Stimulated activated naive CD8-positive, alpha-beta T cell treated with anti-CD3 and anti-CD28 coated beads, Interleukin-15, Interleukin-2, amounts not matched to agents 100 ng/mL and 50 ng/mL, for 24 hours (primary cell): ENCODE data around the gene DGKE.

ENCODE experiments used
- H3K27ac Mint-ChIP-seq: one replicate; pipeline ENCODE4 v1.8.0; 2021; ENCODE audit warnings: mild to moderate bottlenecking, mixed read lengths
- H3K27me3 Mint-ChIP-seq: one replicate; pipeline ENCODE4 v1.8.0; 2021; ENCODE audit warnings: mixed read lengths
- H3K36me3 Mint-ChIP-seq: one replicate; pipeline ENCODE4 v1.8.0; 2021; ENCODE audit warnings: low read depth, mixed read lengths
- H3K4me1 Mint-ChIP-seq: one replicate; pipeline ENCODE4 v1.8.0; 2021; ENCODE audit warnings: low read depth, mixed read lengths
- H3K4me3 Mint-ChIP-seq: one replicate; pipeline ENCODE4 v1.8.0; 2021; ENCODE audit warnings: mild to moderate bottlenecking, mixed read lengths
- H3K9me3 Mint-ChIP-seq: one replicate; pipeline ENCODE4 v1.8.0; 2021; ENCODE audit warnings: mixed read lengths

Gene DGKE

DNA sequence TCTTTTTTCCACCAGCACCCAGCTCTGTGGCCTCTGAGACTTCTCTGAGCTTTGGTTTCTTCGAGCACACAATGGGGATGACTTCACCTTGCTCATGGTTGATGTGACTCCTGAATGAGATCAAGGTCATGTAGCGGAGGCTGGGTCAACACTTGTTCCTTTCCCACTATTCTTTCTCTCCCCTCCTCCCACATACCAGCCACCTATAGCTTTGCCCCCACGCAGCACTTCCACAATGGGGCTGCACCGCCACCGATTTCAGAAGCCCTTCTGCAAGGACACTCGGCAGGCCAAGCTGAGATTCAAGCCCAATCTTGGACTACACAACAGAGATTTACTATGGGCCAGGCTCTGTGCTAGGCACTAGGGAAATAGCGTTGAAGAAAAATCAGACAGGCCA, 65.5 kb downstream of the DGKE start:
- no peak overlapping the region for H3K27ac Mint-ChIP-seq
- H3K4me1 Mint-ChIP-seq: peaks cover 14% of the 10 kb centered on the region
- H3K9me3 Mint-ChIP-seq: no peaks in the 10 kb centered on the region
- H3K36me3 Mint-ChIP-seq: peaks cover 84% of the 10 kb centered on the region
- H3K4me3 Mint-ChIP-seq: no peak overlapping the region
- H3K27me3 Mint-ChIP-seq: no peaks in the 10 kb centered on the region

DNA sequence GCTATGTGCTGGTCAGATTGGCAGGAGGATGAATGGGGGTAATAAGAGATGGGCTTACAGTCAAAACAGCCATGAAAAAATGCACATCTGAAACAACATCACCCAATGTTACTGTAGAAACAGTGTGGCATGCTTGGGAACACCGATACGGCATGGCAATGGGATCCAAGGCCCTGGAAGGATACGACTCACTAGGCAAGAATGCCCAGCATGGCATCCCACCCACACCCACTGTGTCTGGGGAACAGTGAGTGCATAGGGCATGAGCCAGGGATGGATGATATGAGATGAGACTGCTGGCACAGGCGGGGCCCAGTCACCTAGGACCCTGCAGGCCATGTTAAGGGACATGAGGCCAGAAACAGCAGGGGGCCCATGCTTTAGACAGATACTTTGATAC, 68.4 kb downstream of the DGKE start:
- Mint-ChIP-seq H3K9me3 (no peaks in the 10 kb centered on the region), H3K36me3 (peaks cover 85% of the 10 kb centered on the region), H3K27me3 (no peaks in the 10 kb centered on the region), H3K4me3 (no peak overlapping the region), H3K27ac (no peak overlapping the region), H3K4me1 (peaks cover 12% of the 10 kb centered on the region)

DNA sequence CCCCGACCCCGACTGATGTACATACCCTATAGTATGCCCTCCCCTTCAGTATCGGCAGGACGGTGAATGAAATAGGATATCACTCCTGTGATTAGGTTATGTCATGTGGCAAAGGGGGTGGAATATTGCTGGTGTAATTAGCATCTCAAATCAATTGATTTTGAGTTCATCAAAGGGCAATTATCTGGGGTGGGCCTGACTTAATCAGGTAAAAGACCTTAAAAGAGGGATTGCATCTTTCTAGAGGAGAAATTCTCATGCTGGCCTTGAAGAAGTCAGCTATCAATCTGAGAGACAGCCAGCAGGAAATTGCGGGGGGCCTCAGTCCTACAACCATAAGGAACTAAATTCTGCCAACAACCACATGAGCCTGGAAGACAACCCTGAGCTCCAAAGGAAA, 69.6 kb downstream of the DGKE start:
- peaks cover 15% of the 10 kb centered on the region for H3K4me1 Mint-ChIP-seq
- H3K36me3 Mint-ChIP-seq: peaks cover 85% of the 10 kb centered on the region
- H3K4me3 Mint-ChIP-seq: no peak overlapping the region
- no peaks in the 10 kb centered on the region for H3K27me3 Mint-ChIP-seq
- H3K27ac Mint-ChIP-seq: no peak overlapping the region
- H3K9me3 Mint-ChIP-seq: no peaks in the 10 kb centered on the region

DNA sequence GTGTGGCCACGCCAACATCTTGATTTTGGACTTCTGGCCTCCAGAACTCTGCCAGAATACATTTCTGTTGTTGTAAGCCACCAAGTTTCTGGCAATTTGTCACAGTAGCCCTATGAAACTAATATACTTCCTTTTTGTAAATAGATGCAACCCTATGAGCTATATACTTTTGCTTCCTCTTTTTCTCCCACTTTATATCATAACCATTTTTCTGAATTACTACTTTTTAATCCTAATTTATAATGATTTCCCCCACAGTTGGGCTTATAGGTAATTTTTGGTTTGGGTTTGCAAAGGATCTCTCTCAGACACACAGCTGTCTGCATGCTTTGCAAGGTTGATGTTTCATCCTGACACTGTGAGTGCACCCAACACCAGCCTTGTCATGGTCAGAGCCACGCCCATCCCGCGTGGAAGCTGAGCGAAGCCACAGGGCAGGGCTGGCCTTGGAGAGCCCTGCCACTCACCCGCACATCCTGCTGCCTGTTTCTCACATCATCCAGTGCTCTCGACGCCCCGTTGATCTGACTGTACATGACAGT, 74.1 kb downstream of the DGKE start:
- Mint-ChIP-seq H3K4me3 (peak overlapping the region; percentile 19), H3K9me3 (no peaks in the 10 kb centered on the region), H3K27me3 (no peaks in the 10 kb centered on the region), H3K4me1 (peaks cover 54% of the 10 kb centered on the region), H3K27ac (peak overlapping the region; percentile 69), H3K36me3 (peaks cover 77% of the 10 kb centered on the region)

DNA sequence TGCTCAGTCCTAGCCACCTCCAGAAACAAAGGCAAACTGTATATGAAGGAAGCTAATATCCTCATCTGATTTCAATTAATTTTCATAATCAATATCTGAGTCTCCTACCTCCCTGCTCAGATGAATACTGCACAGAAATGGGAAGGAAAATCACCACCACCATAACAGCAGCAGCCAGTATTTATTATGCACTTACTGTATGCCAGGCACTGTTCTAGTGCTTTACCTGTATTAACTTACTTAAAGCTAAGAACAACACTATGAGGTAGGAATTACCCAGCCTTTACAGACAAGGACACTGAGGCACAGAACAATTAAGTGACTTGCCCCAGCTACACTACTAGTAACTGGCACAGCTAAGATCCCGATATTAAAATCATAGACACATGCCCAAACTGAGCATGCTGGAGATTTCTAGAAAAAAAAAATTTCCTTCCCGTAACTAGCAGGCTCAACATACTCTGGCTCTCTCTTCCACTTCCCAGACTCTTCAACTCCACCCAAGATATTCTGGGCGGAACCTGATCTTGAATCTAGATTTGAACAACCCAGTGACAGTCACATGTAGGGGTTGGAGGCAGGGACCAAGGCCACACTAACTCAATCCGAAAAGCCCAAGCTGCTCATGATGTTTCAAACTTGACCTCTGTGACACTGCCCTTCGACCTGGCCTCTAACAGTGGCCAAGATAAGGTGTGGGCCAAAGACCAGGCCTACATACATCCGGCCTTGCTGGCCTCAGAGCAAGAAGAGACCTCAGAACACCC, 76.0 kb downstream of the DGKE start:
- no peaks in the 10 kb centered on the region for H3K27me3 Mint-ChIP-seq
- peaks cover 57% of the 10 kb centered on the region for H3K4me1 Mint-ChIP-seq
- H3K4me3 Mint-ChIP-seq: peak overlapping the region; percentile 95
- H3K36me3 Mint-ChIP-seq: peaks cover 59% of the 10 kb centered on the region
- H3K9me3 Mint-ChIP-seq: no peaks in the 10 kb centered on the region
- peak overlapping the region; percentile 57 for H3K27ac Mint-ChIP-seq

DNA sequence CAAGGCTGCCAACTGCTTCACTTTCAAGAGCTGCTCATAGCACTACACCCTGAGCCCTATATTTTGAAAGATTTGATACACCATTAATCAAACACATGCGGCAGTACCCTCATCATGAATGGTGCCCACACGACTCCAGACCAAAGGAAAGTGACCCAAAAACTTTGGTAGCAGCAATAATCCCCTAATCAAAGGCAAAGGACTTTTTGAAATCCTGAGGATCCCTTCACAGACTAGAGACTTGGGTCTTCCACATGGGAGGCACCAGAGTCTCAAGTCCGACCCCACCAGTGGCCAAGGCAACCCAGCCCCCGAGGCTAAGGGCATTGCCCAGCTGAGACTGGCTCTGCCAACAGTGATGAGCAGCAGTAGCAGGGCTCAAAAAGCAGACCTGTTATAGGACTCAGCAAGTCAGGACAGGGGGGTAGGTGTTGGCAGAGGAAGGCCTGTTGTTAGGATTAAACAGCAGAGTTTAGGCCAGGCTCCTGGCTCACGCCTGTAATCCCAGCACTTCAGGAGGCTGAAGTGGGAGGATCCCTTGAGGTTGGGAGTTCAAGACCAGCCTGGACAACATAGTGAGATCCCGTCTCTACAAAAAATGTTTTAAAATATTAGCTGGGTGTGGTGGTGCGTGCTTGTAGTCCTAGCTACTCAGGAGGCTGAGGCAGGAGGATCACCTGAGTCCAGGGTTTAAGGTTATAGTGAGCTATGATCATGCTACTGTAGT, 76.7 kb downstream of the DGKE start:
- no peaks in the 10 kb centered on the region for H3K9me3 Mint-ChIP-seq
- no peaks in the 10 kb centered on the region for H3K27me3 Mint-ChIP-seq
- H3K4me1 Mint-ChIP-seq: peaks cover 63% of the 10 kb centered on the region
- peaks cover 56% of the 10 kb centered on the region for H3K36me3 Mint-ChIP-seq
- peak overlapping the region; percentile 95 for H3K4me3 Mint-ChIP-seq
- peak overlapping the region; percentile 57 for H3K27ac Mint-ChIP-seq

DNA sequence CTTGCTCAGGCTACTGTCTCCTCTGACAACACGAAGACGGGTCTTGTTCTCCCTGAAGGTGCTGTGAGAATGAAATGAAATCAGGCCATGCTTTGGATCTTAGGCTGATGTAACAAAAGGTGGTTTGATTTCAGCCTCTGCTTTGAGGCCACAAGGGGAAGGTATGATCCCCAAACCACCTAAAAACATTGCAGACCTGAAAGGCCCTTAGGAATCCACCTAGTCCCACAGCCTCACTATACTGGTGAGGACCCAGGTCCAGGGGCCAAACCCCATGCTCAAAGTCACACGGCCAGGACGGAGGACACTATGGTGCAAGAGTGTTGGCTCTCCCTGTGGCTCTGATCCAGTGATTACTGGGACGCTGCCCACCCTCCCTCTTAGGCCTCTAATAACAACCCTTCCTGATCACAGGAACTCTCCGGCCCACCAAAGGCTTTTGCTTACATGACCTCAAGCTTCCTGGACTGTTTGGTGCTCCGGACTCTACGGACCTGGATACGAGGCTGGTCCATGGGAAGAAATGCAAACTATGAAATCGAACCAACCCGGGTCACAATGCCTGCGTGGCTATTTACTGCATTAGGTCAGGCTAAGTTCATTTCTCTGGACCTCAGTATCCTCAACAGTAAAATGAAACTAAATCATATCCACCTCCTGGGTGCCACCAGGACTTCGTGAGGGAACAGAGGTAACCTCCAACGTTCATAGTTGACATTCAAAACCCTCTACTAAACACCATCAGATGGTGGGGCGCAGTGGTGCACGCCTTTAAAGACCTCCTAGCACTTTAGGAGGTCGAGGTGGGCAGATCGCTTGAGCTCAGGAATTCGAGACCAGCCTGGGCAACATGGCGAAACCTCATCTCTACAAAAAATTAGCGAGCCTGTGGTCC, 78.4 kb downstream of the DGKE start:
- peaks cover 2% of the 10 kb centered on the region for H3K9me3 Mint-ChIP-seq
- H3K36me3 Mint-ChIP-seq: peaks cover 41% of the 10 kb centered on the region
- peak overlapping the region; percentile 95 for H3K4me3 Mint-ChIP-seq
- H3K27me3 Mint-ChIP-seq: no peaks in the 10 kb centered on the region
- H3K4me1 Mint-ChIP-seq: peaks cover 78% of the 10 kb centered on the region
- peak overlapping the region; percentile 87 for H3K27ac Mint-ChIP-seq

DNA sequence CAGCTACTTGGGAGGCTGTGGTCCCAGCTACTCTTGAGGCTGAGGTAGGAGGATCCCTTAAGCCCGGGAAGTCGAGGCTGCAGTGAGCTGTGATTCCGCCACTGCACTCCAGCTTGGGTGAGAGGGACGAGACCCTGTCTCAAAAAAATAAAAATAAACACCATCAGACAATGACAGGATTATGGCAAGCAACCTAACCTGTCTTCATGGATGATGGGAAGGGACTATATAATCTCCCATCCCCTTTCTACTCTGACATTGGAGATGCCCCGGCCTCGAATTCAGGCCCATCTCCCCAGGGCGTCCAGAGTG, 79.0 kb downstream of the DGKE start:
- peak overlapping the region; percentile 87 for H3K27ac Mint-ChIP-seq
- peaks cover 8% of the 10 kb centered on the region for H3K9me3 Mint-ChIP-seq
- H3K4me1 Mint-ChIP-seq: peaks cover 79% of the 10 kb centered on the region
- H3K36me3 Mint-ChIP-seq: peaks cover 35% of the 10 kb centered on the region
- H3K27me3 Mint-ChIP-seq: no peaks in the 10 kb centered on the region
- peak overlapping the region; percentile 95 for H3K4me3 Mint-ChIP-seq

DNA sequence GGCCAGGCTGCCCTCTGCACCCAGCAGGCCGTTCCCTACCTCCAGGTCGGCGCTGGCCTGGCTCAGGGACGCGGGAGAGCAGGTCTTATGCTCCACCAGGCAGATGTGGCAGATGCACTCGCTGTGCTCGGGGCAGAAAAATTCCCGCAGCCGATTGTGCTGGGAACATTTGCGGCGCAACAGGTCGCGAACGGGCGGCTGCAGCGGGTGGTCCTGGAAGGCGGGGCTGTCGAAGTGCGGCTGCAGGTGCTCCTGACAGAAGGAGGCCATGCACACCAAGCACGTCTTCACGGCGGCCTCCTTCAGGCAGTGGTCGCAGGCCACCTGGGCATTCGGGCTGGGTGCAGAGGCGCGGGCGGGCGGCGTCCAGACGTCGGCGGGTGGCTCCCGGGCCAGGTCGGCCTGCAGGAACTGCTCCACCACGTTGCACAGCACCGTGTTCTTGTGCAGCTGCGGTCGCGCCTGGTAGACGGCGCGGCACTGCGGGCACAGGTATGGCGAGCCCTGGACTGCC, 79.5 kb downstream of the DGKE start:
- peaks cover 75% of the 10 kb centered on the region for H3K4me1 Mint-ChIP-seq
- H3K4me3 Mint-ChIP-seq: peak overlapping the region; percentile 95
- no peaks in the 10 kb centered on the region for H3K27me3 Mint-ChIP-seq
- H3K9me3 Mint-ChIP-seq: peaks cover 10% of the 10 kb centered on the region
- peaks cover 30% of the 10 kb centered on the region for H3K36me3 Mint-ChIP-seq
- peak overlapping the region; percentile 87 for H3K27ac Mint-ChIP-seq

DNA sequence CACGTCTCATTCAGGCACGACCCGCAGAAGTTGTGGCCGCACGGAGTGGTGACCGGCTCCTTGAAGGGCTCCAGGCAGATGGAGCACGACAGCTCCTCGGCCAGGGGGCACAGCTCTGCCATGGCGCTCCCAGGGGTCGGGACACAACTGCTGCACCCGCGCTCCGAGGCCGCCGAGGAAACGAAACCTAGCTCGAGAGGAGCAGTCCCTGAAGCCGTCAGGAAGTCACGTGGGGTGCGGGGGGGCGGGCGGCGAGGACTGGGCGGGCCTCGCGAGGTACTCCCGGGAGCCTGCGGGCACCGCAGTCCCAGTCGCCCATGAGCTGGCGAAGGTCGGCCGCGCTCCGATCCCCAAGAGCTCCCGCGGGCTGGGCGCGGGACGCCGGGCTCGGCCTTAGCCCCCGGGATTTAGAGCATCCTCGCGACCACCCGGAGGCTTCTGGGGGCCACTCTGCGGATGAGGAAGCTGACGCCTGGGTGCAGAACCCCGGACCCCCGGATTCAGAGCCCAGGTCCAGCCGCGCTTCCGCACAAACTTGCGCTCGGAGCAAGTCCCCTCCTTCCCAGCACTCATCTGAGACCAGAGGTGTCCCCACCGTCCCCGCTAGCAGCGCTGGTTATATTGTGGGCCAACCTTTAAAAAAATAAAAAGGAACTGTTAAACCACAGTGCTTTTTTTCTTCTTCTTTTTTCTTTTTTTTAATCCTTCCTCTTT, 80.1 kb downstream of the DGKE start, which contains the start of gene TRIM25:
TRIM25 (minus strand) TSS at position 183 of the 714 bp plus-strand sequence; CDS start at position 122, 61 bp downstream.
- no peaks in the 10 kb centered on the region for H3K27me3 Mint-ChIP-seq
- peaks cover 75% of the 10 kb centered on the region for H3K4me1 Mint-ChIP-seq
- peak within 1 kb of the TSS; percentile 95 for H3K4me3 Mint-ChIP-seq
- H3K27ac Mint-ChIP-seq: peak within 1 kb of the TSS; percentile 96
- H3K9me3 Mint-ChIP-seq: peaks cover 14% of the 10 kb centered on the region
- H3K36me3 Mint-ChIP-seq: peaks cover 28% of the 10 kb centered on the region

DNA sequence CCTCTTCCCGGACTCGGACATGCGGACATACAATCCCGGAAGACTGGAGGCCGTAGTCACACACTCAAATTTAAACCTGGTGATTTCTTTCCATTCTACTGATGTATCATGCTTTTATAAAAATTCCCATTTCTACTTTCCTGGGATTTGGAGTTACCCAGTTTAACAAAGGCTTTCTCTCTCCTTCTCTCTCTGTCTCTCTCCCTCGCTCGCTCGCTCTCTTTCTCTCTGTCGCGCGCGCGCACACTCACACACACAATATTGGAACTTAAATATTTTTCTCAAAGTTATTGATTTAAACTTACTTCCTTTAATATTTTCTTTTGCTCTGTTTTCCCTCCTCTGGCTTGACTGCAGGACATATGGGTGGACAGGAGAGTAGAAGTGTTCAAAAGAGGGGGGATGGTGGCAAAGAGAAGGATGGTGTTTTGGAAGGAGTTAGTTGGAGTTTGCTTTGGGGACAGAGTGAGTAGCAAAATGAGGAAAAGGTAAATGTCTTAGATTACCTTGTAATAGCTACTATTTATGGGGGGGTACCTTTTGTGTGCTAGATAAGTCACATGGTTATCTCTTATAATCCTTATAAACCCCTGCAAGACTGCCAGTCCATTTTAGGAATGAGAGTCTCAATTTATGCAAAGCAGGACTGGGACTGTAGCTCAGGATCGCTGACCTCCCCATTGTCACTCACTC, 80.8 kb downstream of the DGKE start:
- Mint-ChIP-seq H3K4me1 (peaks cover 77% of the 10 kb centered on the region), H3K9me3 (peaks cover 20% of the 10 kb centered on the region), H3K4me3 (peak overlapping the region; percentile 95), H3K27ac (peak overlapping the region; percentile 96), H3K27me3 (no peaks in the 10 kb centered on the region), H3K36me3 (peaks cover 27% of the 10 kb centered on the region)

DNA sequence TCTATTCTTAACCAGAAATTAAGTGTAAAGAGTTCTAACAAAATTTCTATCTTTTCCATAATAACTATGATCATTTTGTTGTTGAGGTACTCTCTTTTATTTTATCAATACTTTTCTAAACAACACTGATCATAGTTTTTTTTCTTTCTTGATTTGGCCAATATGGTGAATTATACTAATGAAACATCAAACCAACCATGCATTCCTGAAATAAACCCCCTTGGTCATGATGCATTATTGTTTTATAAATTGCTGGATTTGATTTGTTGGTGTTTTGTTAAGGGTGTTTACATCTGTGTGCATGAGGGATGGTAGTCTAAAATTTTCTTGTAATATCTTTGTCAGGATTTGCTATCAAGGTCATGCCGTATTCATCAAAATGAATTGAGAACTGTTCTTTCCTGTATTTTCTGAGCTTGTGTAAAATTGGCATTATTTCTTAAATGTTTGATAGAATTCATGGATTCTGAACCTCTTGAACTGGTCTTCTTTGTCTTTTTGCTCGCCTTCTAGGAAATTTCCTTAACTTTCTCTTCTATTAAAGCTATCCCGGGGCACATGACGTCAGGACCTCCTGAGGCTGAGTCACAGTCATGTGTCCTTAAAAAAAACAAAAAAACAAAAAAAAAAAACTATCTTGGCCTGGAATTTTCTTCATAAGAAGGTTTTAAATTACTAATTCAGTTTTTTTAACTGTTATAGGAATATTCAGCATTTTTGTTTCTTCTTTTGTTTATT, 83.8 kb downstream of the DGKE start:
- H3K36me3 Mint-ChIP-seq: peaks cover 4% of the 10 kb centered on the region
- H3K27me3 Mint-ChIP-seq: no peaks in the 10 kb centered on the region
- H3K27ac Mint-ChIP-seq: peak overlapping the region; percentile 95
- no peak overlapping the region for H3K4me3 Mint-ChIP-seq
- H3K4me1 Mint-ChIP-seq: peaks cover 51% of the 10 kb centered on the region
- peaks cover 22% of the 10 kb centered on the region for H3K9me3 Mint-ChIP-seq

DNA sequence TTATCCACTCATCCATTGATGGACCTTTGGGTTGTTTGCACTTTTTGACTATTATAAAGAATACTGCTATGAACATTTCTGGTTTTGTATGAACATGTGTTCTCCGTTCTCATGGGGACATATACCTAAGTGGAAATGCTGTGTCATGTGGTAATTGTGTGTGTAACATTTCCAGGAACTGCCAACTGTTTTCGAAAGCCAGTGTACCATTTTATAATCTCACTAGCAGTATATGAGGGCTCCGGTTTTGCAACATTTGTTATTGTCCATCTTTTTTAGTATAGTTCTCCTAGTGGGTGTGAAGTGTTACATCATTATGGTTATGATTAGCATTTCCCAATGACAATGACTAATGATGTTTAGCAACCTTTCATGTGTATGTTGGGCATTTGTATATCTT, 85.0 kb downstream of the DGKE start:
- no peak overlapping the region for H3K4me3 Mint-ChIP-seq
- H3K4me1 Mint-ChIP-seq: peaks cover 51% of the 10 kb centered on the region
- H3K9me3 Mint-ChIP-seq: peaks cover 22% of the 10 kb centered on the region
- no peaks in the 10 kb centered on the region for H3K27me3 Mint-ChIP-seq
- H3K27ac Mint-ChIP-seq: peak overlapping the region; percentile 42
- peaks cover 4% of the 10 kb centered on the region for H3K36me3 Mint-ChIP-seq
